Activated CD8-positive, alpha-beta memory T cell treated with anti-CD3 and anti-CD28 coated beads, Interleukin-2, amount 50 U/mL, for 1 hour (primary cell): Measurements from ENCODE around the gene KHDC1L.
"Not testable (repeated sequence)": the region's sequence is repeated elsewhere in the genome, so short reads cannot be mapped to it uniquely, and the experiment has no call there.

ENCODE experiments used
- DNase-seq: peaks from one replicate; pipeline ENCODE4 v3.0.0-alpha.2; 2020; ENCODE audit errors: extremely low read depth

Gene KHDC1L

GRCh38 chr6:73207221-73207837, 18.0 kb downstream of the KHDC1L start:
- DNase-seq, result no peak

DNA sequence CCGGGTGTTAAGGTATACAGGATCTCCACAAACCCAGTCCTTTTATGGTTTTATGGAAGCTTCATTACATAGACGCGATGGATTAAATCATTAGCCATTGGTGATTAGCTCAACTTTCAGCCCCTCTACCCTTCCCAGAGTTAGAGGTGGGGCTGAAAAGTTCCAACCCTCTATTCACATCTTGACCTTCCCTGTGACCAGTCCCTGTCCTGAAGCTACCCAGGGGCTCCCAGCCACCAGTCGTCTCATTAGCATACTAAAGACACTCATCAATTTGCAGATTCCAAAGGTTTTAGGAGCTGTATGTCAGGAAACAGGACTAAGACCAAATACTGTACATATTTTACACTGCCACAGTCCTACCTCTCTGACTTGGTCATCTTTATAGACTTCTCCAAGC, 21.0 kb downstream of the KHDC1L start:
- no peak for DNase-seq

GRCh38 chr6:73203098-73203497, 22.2 kb downstream of the KHDC1L start:
- DNase-seq, result no peak

DNA sequence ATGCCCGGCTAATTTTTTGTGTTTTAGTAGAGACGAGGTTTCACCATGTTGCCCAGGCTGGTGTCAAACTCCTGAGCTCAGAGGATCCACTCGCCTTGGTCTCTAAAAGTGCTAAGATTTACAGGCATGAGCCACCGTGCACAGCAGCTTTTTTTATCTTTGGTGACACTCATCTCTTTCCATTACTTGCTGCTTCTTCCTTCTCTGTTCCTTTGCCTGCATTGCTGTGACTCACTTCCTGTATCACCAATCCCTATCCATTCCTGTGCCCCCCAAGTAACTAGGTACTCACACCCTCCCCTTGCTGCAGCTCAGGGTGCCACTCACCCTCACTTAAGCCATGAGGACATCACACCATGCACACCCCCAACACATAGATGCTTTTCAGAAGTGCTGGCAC, 24.6 kb downstream of the KHDC1L start:
- DNase-seq, result no peak

DNA sequence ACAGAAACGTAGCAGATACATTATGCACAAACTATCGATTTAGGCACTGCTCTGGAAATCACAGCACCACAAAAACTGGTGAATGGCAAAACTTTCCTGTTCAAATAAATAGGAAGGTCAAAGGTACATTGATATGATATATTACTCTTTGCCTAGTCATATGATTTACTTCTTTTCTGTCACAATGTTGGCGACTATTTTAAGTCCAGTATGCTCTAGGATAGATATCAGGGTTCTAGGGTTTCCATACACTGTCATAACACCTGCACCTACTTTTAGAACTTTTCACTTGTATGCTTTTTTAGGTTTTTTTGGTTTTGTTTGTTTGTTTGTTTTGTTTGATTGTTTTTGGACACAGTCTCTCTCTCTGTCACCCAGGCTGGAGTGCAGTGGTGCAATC, 25.0 kb downstream of the KHDC1L start:
- DNase-seq, result no peak

GRCh38 chr6:73194744-73195143, 30.6 kb downstream of the KHDC1L start:
- DNase-seq, result no peak

DNA sequence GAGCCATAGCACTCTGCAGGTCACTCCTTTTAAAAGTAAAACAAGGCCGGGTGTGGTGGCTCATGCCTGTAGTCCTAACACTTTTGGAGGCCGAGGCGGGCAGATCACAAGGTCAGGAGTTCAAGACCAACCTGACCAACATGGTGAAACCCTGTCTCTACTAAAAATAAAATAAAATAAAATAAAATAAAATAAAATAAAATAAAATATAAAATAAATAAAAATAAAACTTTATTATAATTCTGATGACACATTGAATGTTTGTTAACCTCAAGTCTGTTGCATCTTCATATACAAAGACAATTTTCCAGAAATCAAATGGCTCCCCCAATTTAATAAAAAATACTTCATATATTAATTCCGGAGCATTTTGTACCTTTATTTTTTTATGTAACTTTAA, 32.0 kb downstream of the KHDC1L start:
- not testable (repeated sequence) for DNase-seq

- DNase-seq, result no peak
Measured at GRCh38 chr6:73182021-73182607, 43.2 kb downstream of the KHDC1L start.

DNA sequence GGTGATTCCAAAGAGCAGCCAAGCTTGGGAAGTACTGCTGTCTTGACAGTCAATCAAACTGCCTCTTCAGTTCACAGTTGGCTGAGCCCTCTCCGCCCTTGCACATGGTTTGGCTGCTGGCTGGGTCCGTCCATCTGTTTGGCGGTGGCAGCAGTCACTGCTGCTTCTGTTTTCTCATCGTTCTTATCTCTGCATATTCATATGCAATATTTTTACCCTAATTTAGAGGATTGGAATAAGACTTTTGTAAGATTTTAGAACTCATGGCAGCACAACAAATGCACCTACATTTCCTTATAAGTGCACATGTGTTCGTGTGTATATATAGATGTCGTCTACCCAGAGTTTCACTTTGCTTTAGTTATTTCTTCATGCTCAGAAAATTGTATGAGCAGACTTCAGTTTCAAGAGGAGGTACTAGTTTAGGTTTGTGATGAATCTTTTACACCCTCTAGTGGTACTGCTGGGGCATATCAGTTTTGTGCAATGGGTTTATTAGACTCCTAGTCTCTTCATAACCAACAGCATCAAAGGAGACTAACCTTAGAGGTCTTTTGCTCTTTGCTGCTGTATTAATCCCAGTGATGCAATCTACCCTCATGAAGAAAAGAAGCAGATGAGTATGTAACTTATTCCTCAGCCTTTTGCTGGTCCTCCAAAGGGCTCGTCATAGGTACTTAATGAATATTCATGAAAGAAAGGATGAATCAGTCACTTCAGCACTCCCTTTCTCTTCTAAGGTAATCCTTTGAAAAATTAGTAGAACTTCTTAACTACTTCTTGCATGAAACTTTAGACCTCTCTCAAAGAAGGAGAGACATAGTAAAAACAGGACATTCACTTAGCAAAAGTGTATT, 44.3 kb downstream of the KHDC1L start:
- DNase-seq, result no peak

DNA sequence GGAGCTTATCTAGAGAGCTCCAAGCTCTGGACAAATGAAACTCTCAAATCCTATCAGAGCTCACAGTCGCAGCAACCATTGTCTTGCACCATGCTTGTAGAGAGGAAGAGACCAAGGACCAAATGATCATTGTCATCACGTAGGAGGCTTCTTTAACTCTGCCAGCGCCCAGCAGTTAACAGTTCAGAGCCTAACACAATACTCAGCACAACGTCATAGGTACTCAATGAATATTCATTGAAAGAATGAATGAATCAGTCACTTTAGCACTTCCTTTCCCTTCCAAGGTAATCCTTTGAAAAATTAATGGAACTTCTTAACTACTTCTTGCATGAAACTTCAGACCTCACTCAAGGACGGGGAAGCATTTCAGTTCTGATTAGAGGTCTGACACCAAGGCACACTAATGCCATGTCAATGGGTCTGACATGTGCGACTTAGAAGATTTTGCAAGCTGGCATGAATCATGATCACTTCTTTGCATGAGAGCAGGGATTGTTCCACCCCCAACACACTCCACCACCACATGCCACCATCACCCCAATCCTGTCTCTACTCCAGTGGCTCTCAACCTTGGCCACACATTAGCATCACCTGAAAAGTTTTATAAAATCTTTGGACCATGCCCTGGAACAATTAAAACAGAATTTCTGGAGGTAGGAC, 45.1 kb downstream of the KHDC1L start:
- no peak for DNase-seq

- no peak for DNase-seq
Measured at GRCh38 chr6:73177221-73177944, 47.9 kb downstream of the KHDC1L start.

DNA sequence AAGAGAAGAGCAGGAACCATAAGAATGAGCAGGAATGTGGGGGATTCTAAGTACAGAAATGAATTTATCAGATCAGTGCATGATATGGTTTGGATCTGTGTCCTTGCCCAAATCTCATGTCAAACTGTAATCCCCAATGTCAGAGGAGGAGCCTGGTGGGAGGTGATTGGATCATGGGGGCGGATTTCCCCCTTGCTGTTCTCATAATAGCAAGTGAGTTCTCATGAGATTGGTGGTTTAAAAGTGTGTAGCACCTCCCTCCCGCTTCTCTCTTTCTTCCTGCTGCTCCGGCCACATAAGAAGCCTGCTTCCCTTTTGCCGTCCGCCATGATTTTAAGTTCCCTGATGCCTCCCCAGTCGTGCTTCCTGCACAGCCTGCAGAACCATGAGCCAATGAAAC, 49.2 kb downstream of the KHDC1L start:
- no peak for DNase-seq

DNA sequence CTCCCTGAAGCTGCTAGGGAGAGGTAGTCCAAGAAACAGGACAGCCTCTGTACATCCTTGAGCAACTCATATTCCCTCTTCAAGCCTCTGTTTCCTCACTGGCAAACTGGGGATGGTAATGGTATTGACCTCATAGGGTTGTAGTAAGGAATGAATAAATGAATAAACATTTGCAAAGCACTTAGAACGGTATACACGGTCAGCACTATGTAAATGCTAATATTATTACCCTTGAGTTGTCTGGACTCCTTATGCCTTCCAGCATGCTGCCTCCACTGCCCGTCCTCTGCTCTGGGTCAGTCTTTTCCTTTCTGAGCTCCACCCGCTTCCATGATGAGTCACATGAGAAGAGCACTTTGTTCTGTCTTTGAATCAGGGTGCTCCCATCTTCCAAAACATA, 50.6 kb downstream of the KHDC1L start:
- DNase-seq, result no peak
